GM12801 (cell line): Measurements from ENCODE around the gene AGAP1.

Experiments used
- CTCF ChIP-seq: IDR thresholded peaks from one replicate; pipeline ENCODE4 v1.5.1; 2011; ENCODE audit warnings: control low read depth; ENCODE audit not compliant: insufficient read length; ENCODE audit errors: extremely low read depth

AGAP1 gene

GRCh38 chr2:235567842-235568241 lies 74.0 kb downstream of the AGAP1 start:
- TF ChIP-seq CTCF = no peak

DNA sequence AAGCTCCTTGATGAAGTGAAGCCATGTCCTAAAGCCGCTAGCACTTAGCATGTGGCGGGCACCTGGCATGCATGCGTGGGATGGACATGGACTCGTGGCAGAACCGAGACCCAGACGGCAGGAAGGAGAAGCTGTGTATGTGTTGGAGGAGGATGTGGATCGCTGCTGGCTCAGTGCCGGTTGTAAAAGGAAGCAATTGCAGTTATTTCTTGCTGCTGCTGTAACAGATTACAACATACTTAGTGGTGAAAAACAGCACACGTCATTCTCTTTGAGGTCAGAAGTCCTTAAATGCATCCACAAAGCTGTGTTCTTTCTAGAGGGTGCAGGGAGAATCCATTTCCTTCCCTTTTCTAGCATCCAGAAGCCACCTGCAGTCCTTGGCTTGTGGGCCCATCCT lies 74.6 kb downstream of the AGAP1 start:
- TF ChIP-seq CTCF = no peak

GRCh38 chr2:235569837-235570236 lies 76.0 kb downstream of the AGAP1 start:
- TF ChIP-seq CTCF = no peak

DNA sequence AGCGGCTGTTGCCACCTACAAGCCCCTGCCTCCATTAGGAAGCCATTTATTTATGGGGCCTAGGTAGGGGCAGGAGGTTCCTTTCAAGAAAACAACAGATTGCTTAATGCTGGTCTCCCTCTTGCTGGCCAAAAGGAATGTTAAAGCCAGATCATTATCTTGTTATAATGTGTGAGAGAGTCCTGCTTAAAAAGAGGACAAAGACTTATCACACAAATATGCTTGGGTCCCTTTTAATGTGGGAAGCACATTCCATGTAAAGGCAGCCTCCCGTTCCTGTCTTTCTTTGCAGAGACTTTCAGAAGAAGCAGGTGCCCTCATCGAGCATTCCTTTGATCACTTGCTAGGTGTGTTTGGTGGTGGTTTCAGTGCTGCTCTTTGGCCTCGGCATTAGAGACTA lies 76.4 kb downstream of the AGAP1 start:
- no peak for TF ChIP-seq CTCF

DNA sequence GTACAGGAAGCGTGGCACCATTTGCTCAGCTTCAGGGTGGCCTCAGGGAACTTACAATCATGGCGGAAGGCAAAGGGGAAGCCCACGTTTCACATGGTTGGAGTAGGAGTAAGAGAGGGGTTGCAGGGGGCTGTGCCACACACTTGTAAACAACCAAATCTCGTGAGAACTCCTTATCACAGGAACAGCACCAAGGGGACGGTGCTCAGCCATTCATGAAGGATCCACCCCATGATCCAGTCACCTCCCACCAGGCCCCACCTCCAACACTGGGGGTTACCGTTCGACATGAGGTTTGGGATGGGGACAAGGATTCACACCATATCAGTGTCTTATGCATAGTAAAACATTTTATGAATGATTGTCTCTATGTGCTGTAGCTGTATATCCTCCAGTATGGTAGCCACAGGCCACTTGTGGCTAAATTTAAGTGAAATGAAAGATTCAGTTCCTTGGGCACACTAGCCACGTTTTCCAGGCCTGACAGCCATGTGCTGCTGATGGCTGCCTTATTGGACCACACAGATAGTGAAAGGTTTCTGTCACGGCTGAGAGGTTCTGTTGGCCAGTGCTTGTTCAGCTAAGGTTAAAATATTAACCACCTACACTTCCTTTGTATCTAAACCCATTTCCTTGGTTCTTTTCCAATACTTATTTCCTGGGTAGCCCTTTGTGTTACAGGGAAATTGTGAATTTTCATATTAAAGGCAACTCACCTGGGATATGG lies 77.3 kb downstream of the AGAP1 start:
- no peak for TF ChIP-seq CTCF

DNA sequence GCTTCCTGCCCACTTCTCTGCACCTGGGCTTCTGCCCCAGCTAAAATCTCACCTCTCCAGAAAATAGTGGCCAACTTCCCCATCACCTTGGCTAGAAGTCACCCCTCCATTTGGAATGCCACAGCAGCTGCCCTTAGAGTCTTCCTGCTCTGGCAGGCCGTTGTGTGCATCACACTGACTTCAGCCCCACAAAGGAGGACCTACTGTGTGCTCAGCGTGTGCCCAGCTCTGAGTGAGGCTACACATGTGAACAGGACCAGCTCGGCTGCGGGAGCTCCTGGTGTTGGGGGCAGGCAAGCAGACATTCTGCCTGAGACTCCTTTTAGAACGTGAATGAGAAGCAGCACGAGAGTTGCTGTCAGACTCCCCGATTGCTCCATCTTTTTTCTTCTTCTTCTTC lies 78.7 kb downstream of the AGAP1 start:
- TF ChIP-seq CTCF = no peak

- no peak for TF ChIP-seq CTCF
These were observed 79.7 kb downstream of the AGAP1 start for GRCh38 chr2:235573331-235574221.
